Ishikawa (cell line): ENCODE results near the gene AGGF1.

Experiments
- CEBPB ChIP-seq: IDR thresholded peaks from 2 replicates; pipeline ENCODE4 v1.6.1; 2012
- CREB1 ChIP-seq: IDR thresholded peaks from 2 replicates; pipeline ENCODE4 v1.6.1; 2012; ENCODE audit warnings: low read depth
- EGR1 ChIP-seq: IDR thresholded peaks from 2 replicates; pipeline ENCODE4 v1.6.1; 2012
- EP300 ChIP-seq: IDR thresholded peaks from 2 replicates; pipeline ENCODE4 v1.6.1; 2012; ENCODE audit warnings: borderline replicate concordance
- FOXM1 ChIP-seq: IDR thresholded peaks from 2 replicates; pipeline ENCODE4 v1.6.1; 2012; ENCODE audit warnings: low read depth, borderline replicate concordance
- NFIC ChIP-seq: IDR thresholded peaks from 2 replicates; pipeline ENCODE4 v1.6.1; 2012
- RAD21 ChIP-seq: IDR thresholded peaks from 2 replicates; pipeline ENCODE4 v1.6.1; 2012; ENCODE audit warnings: low read depth
- TAF1 ChIP-seq: IDR thresholded peaks from 2 replicates; pipeline ENCODE4 v1.6.1; 2012; ENCODE audit warnings: low read depth, mild to moderate bottlenecking
- TCF12 ChIP-seq: IDR thresholded peaks from 2 replicates; pipeline ENCODE4 v1.6.1; 2012; ENCODE audit warnings: low read depth
- TEAD4 ChIP-seq: IDR thresholded peaks from 2 replicates; pipeline ENCODE4 v1.6.1; 2012
- YY1 ChIP-seq: IDR thresholded peaks from 2 replicates; pipeline ENCODE4 v1.6.1; 2012; ENCODE audit warnings: low read depth
- ZBTB7A ChIP-seq: IDR thresholded peaks from 2 replicates; pipeline ENCODE4 v1.6.1; 2012; ENCODE audit warnings: low read depth
- TF ChIP-seq, protein P1 (sequence below): IDR thresholded peaks from 2 replicates; pipeline ENCODE4 v1.6.1; 2012; ENCODE audit warnings: low read depth, mild to moderate bottlenecking
- TF ChIP-seq, protein P2 (sequence below): IDR thresholded peaks from 2 replicates; pipeline ENCODE4 v1.6.1; 2012
- TF ChIP-seq, protein P3 (sequence below): IDR thresholded peaks from 2 replicates; pipeline ENCODE4 v1.6.1; 2012

The AGGF1 gene, protein sequence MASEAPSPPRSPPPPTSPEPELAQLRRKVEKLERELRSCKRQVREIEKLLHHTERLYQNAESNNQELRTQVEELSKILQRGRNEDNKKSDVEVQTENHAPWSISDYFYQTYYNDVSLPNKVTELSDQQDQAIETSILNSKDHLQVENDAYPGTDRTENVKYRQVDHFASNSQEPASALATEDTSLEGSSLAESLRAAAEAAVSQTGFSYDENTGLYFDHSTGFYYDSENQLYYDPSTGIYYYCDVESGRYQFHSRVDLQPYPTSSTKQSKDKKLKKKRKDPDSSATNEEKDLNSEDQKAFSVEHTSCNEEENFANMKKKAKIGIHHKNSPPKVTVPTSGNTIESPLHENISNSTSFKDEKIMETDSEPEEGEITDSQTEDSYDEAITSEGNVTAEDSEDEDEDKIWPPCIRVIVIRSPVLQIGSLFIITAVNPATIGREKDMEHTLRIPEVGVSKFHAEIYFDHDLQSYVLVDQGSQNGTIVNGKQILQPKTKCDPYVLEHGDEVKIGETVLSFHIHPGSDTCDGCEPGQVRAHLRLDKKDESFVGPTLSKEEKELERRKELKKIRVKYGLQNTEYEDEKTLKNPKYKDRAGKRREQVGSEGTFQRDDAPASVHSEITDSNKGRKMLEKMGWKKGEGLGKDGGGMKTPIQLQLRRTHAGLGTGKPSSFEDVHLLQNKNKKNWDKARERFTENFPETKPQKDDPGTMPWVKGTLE

DNA sequence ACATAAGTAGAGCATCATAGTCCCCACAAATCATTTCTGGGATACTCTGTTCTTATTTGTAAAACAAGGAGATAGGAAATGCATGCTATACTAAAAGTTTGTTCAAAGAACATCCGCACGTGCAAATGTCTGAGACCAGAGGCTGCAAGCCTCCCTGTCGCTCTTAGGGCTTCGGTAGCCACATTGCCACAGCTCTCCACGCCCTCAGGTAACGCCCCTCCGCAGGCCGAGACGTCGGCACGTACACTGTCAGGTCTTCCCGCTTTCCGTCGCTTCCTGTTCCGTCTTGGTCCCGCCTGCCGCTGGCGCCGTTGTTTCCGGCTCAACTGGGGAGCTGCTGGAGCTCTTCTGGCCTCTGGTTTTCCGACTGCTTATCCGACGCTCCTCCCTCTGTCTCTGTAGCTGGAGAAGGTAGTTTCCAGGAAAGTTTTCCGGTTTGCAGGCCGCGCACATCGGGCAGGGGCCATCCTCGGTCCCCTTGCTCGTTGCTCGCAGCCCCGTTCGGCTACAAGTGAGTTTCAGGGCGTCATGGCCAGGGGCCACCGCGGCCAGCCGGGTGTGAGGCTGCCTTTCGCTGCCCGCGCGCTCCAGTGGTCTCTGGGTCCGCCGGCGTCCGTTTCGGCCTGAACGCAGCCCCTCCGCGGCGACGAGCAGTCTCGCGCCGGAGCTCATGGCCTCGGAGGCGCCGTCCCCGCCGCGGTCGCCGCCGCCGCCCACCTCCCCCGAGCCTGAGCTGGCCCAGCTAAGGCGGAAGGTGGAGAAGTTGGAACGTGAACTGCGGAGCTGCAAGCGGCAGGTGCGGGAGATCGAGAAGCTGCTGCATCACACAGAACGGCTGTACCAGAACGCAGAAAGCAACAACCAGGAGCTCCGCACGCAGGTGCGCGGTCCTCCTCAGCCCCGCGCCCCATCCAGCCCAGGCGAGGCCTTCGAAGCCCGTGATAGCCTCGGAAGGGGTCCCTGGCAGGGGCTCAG is at the start of gene AGGF1:
Gene AGGF1, plus strand, starts transcription at position 308 of the 975 bp plus-strand sequence. Its CDS starts 363 bp downstream, at position 671.
- TF ChIP-seq EGR1, result no peak
- no peak for TF ChIP-seq RAD21
- TF ChIP-seq YY1, result peak; percentile 81
- no peak for TF ChIP-seq NFIC
- TF ChIP-seq, protein P1, sequence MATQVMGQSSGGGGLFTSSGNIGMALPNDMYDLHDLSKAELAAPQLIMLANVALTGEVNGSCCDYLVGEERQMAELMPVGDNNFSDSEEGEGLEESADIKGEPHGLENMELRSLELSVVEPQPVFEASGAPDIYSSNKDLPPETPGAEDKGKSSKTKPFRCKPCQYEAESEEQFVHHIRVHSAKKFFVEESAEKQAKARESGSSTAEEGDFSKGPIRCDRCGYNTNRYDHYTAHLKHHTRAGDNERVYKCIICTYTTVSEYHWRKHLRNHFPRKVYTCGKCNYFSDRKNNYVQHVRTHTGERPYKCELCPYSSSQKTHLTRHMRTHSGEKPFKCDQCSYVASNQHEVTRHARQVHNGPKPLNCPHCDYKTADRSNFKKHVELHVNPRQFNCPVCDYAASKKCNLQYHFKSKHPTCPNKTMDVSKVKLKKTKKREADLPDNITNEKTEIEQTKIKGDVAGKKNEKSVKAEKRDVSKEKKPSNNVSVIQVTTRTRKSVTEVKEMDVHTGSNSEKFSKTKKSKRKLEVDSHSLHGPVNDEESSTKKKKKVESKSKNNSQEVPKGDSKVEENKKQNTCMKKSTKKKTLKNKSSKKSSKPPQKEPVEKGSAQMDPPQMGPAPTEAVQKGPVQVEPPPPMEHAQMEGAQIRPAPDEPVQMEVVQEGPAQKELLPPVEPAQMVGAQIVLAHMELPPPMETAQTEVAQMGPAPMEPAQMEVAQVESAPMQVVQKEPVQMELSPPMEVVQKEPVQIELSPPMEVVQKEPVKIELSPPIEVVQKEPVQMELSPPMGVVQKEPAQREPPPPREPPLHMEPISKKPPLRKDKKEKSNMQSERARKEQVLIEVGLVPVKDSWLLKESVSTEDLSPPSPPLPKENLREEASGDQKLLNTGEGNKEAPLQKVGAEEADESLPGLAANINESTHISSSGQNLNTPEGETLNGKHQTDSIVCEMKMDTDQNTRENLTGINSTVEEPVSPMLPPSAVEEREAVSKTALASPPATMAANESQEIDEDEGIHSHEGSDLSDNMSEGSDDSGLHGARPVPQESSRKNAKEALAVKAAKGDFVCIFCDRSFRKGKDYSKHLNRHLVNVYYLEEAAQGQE, result no peak
- TF ChIP-seq CREB1, result peak; percentile 59
- TF ChIP-seq, protein P2, sequence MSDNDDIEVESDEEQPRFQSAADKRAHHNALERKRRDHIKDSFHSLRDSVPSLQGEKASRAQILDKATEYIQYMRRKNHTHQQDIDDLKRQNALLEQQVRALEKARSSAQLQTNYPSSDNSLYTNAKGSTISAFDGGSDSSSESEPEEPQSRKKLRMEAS, result peak; percentile 98
- 0 out of 2 replicates have a peak, but pooled peaks have one; percentile 14 for TF ChIP-seq FOXM1
- TF ChIP-seq ZBTB7A, result 0 out of 2 replicates have a peak, but pooled peaks have one; percentile 19
- peak; percentile 94 for TF ChIP-seq TAF1
- peak; percentile 54; the same call in 1 of the 2 replicates for TF ChIP-seq TCF12
- TF ChIP-seq EP300, result no peak
- TF ChIP-seq, protein P3, sequence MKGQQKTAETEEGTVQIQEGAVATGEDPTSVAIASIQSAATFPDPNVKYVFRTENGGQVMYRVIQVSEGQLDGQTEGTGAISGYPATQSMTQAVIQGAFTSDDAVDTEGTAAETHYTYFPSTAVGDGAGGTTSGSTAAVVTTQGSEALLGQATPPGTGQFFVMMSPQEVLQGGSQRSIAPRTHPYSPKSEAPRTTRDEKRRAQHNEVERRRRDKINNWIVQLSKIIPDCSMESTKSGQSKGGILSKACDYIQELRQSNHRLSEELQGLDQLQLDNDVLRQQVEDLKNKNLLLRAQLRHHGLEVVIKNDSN, result no peak
- TF ChIP-seq CEBPB, result no peak; the same call in none of the 2 replicates
- TF ChIP-seq TEAD4, result peak; percentile 39; the same call in 1 of the 2 replicates

DNA sequence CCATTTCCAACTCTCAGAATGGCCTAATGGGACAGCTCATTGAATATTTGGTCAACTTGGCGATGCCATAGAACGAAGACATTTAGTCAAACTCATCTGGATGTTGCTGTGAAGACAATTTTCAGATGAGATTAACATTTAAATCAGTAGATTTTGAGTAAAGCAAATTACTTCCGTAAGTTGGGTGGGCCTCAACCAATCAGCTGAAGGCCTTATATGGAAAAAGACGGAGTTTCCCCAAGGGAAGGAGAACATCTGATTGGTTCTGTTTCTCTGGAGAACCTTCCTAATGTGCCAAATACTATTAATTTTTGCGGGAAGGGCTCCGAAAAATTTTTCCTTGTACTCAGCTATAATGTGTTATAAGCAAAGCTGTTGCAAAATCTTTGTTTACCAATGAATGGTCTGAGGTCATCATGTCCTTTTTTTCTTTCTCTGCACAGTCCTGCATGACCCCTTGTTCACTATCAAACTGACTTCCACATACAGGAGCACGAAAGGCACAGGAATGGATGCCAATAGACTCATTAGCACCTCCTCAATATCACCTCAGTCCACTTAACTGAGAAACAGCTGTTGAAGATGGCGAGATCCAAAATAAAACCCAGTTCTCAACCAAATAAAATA is 49.6 kb upstream of the AGGF1 start:
- TF ChIP-seq EP300, result no peak

DNA sequence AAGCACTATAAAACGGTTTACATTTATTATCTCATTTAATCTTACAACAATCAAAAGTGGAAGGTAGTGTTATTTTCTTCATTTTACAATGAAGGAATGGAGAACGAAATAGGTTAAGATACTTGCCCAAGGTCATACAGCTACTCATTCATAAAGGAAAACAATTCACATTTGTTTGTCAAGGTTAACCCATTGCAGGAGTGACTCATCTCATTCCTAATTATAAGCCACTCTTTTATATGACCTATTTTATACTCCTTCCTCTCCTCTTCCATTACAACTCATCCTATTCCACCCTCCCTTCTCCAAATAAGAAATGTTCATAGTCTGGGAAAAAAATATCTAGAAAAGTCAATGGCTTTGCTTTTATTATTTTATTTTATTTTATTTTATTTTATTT is 47.8 kb upstream of the AGGF1 start:
- TF ChIP-seq NFIC (no peak), TAF1 (no peak), RAD21 (no peak), FOXM1 (no peak), EGR1 (no peak), EP300 (no peak), ZBTB7A (no peak), CREB1 (no peak)
- TF ChIP-seq, protein P2, result no peak
- TF ChIP-seq, protein P3, result no peak

DNA sequence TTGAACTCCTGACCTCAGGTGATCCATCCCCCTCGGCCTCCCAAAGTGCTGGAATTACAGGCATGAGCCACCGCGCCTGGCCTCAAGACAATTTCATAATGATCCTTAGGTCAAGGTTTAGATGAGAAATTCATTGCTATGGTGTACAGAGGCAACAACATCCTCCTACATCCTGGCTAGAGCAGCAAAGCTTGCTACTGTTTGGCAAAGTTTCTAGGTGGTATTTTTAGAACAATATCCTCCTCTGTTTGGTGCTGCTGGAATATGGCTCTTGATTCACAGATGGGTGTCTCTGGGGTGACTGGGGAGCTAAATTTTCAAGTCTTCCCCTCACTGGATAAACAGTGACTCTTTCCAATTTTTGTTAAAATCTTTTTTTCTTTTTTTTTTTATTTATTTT is 46.7 kb upstream of the AGGF1 start:
- TF ChIP-seq NFIC, result no peak
- TF ChIP-seq CEBPB, result no peak
- TF ChIP-seq YY1, result no peak

DNA sequence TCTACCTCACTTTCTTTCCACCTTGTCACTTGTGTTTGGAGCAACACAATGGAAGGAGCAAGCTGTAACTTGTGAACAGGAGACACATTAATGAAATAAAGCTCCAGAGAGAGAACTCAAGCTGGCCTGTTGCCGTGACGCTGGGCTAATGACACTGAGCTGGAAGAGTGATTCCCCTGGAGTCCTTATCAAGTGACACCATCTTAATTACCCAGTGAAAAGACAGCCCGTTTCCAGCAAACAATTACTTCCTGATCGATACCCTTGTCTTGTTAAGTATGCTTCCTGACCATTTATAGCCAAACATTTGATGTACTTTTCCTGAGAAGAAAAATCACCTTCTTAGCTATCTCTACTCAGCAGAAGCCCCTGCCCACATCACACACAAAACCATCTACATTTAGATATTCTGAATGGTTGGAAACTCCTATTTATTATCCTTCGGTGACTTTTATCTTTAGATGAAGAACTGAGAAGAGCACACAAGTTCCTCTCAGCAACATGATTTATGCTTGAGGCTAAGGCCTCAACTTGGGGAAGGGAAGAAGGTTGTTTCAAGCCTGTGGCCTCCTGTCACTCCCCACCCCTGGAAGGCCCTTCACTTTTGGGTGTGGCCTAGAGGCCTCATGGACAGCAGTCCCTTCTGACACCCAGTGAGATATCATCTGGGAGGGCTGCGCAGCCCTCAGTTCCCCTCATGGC is 43.2 kb upstream of the AGGF1 start:
- TF ChIP-seq, protein P3, result no peak
- TF ChIP-seq, protein P2, result no peak
- TF ChIP-seq CEBPB (no peak), NFIC (no peak)
